ENCODE results near the gene ACBD5.
"Not testable (repeated sequence)": the region's sequence is repeated elsewhere in the genome, so short reads cannot be mapped to it uniquely, and the experiment has no call there.

The ACBD5 gene, protein sequence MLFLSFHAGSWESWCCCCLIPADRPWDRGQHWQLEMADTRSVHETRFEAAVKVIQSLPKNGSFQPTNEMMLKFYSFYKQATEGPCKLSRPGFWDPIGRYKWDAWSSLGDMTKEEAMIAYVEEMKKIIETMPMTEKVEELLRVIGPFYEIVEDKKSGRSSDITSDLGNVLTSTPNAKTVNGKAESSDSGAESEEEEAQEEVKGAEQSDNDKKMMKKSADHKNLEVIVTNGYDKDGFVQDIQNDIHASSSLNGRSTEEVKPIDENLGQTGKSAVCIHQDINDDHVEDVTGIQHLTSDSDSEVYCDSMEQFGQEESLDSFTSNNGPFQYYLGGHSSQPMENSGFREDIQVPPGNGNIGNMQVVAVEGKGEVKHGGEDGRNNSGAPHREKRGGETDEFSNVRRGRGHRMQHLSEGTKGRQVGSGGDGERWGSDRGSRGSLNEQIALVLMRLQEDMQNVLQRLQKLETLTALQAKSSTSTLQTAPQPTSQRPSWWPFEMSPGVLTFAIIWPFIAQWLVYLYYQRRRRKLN

DNA sequence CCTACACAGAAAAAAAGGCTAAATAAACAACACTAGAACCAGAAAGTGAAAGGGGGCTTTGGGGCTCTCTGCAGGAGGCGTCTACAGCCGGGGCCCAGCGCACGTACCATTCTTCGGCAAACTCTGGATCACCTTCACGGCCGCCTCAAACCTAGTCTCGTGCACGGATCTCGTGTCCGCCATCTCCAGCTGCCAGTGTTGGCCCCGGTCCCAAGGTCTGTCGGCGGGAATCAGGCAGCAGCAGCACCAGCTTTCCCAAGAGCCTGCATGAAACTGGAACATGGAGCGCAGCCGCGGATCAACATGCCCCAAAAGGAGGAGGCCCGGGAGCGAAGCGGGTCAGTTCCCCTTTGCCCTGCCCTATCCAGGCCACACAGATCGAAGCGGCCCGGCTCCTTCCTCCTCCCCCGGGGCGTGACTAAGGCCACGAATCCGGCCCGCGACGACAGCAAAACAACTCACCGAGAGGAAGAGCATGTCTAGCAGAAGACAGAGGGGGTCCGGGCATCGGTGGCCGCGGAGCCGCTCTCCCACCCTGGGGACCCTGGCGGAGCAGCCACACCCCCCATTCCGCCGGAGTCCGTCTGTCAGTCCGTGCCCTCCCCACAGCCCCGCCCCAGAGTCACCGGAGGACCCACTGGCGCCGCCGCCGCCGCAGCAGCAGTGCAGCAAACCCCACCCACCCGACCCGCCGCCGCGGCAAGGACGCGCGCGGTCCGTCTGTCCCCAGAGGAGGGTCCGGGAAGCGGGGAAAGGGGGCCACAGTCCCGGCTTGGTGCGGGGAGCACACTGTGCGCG lies at the start of gene ACBD5:
Gene ACBD5, minus strand, starts transcription at position 586 of the 798 bp plus-strand sequence. Its CDS starts 109 bp downstream, at position 477.
- peak; percentile 75 for DNase-seq

DNA sequence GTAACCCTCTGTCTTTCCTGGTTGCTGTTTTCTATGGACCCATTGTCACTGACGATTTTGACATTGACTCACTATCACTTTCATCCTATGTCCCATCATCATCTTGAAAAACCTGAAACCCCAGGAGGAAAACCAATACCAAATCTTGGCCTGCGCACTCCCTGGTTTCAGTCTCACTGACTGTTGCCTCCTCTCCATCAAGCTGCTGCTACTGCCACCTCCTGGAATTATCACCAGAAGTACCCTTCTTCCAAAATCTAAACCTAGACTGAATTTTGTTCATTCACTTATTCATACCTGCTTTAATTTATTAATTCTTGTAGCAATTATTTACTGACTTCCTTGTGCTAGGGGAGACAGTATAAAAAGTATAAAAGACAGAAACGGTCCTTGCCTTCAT lies 44.5 kb upstream of the ACBD5 start:
- peak; percentile 6 for DNase-seq

DNA sequence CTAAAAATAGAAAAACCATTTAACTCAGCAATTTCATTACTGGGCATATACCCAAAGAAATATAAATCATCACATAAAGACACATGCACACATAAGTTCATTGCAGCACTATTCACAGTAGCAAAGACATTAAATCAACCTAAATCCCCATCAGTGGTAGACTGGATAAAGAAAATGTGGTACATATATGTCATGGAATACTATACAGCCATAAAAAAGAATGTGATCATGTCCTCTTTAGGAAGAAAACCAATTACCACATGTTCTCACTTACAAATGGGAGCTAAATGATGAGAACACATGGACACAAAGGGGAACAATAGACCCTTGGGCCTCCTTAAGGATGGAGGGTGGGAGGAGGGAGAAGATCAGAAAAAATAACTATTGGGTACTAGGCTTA lies 36.0 kb upstream of the ACBD5 start:
- DNase-seq: no peak

DNA sequence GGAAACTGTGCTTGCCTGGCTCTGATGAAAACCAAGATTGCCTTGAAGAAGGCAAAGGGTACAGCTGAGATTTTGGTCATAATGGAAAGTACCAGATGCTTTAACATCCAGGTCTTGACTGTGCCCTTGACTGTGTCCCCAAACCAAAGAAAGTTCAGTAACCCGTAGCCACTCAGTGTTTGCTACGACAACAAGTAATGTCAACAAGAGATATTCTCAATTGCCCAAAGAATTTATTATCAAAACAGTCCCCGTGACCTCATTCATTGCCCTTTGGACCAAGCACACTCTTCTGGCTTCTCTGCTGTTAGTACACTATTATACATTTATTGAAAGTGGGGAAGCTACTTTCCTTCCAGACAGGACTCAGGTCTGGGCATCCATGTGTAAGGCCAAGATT lies 25.4 kb upstream of the ACBD5 start:
- DNase-seq: not testable (repeated sequence)

DNA sequence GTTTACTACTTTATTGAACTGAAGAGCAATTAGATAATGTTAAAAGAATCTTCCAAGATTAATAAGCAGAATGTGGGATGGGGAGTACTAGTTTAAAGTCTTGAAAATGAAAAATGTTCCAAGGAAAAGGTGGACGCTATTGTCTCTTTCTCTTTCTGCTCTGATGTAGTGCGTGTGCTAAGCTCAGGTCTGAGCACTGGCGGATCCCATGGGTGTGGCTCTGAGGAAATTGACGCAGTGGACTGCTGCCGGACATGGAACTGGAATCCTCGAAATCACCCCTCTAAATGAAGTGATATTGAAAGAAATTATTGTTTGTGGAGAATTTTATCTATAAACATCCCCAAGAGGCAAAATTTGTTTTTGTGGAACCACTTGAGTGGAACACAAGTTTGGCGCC lies 22.2 kb upstream of the ACBD5 start:
- DNase-seq: not testable (repeated sequence)

DNA sequence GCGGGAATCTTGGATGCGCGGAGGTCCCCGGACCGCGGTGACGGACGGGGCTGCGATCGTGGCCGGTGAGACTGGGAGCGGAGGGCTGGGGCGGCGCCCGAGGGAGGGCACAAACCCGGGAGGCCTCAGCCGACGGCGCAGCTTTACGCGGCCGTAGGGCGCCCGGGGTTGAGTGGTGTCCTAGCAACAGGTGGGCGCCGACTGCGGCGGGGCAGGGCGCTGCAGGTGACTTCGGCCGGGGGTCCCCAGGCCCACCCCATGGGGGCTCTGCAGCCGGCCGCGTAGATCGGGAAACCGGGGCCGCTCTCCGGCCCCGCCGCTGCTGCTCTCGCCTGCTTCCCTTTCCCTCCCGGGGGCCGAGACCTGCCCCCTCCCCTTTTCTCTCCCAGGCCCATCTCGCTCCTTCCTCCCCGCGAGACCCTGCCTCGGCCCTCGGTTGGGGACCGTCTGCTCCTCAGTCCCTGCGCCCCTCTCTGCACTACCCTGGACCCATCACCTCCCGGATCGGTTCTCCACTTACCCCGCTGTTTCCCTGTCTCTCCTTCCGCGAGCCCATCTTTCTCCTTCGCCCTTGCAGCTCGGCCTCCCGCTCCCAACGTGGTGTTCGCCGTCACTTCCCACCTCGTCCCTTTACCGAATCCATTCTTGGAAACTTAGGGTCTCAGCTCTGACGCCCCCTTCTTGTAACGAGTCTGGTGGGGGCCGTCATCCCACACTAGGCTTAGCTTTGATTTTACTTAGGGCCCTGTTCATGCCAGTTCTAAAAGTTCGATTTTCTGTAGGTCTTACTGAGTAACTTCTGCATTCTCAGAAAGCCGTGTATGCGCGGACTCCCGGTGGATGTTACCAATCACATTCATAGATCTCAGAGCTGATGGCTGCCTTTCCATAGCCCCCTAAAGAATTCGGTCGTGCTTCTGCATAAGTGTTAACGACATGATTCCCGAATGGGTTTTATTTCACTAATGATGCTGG lies 18.5 kb upstream of the ACBD5 start:
- no peak for DNase-seq

DNA sequence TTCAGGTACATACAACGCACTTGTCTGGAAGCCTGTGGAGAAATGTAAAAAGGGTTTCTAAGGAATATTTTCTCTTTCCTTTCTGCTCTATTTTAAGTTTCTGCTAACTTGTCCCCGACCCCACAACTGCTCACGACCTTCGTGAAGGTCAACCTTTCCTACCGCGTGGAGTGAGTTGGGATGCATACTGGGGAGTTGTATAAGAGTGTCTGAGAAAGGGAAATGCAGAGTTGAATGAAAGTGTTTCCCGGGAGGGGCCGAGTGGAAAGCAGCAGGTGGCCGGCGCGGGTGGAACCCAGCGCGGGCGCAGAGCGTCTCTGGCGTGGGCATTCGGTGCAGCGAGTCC lies 17.9 kb upstream of the ACBD5 start:
- DNase-seq: no peak

DNA sequence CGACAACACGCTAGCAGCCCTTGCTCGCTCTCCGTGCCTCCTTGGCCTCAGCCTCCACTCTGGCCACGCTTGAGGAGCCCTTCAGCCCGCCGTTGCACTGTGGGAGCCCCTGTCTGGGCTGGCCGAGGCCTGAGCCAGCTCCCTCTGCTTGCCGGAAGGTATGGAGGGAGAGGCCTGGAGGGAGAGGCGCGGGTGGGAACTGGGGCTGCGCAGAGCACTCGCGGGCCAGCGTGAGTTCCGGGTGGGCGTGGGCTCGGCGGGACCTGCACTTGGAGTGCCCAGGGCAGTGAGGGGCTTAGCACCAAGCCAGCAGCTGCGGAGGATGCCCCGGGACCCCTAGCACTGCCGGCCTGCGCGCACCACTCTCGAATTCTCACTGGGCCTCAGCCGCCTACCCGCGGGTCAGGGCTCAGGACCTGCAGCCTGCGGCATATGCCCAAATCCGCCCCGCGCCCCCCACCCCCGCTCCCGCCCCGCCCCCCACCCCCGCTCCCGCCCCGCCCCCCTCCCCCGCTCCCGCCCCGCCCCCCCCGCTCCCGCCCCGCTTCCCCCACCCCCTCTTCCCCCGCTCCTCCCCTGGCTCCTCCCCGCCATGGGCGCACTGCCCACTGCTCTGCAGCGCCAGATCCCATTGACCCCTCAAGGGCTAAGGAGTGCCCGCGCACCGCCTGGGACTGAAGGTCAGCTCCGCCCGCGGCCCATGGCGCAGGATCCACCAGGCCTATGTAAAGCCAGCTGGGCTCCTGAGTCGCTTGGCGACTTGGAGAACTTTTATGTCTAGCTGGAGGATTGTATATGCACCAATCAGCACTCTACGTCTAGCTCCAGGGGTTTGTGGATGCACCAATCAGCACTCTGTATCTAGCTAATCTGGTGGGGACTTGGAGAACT lies 15.9 kb upstream of the ACBD5 start:
- no peak for DNase-seq

DNA sequence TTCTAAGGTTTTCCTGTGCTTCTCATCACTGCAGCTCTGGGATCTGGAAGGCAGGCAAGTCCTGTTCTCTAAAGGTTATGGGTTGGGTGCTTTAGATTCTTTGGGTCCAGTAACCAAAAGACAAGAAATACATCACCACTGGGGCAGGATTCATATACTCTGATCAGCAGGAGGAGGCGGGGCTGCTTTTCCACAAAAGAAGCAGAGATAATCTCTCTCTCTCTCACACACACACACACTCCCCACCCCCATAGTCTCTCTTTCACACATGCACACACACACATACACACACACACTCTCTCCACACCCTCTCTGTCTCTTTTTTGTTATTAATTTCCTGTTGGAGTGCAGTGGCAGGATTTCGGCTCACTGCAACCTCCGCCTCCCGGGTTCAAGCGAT lies 13.0 kb upstream of the ACBD5 start:
- DNase-seq: no peak

DNA sequence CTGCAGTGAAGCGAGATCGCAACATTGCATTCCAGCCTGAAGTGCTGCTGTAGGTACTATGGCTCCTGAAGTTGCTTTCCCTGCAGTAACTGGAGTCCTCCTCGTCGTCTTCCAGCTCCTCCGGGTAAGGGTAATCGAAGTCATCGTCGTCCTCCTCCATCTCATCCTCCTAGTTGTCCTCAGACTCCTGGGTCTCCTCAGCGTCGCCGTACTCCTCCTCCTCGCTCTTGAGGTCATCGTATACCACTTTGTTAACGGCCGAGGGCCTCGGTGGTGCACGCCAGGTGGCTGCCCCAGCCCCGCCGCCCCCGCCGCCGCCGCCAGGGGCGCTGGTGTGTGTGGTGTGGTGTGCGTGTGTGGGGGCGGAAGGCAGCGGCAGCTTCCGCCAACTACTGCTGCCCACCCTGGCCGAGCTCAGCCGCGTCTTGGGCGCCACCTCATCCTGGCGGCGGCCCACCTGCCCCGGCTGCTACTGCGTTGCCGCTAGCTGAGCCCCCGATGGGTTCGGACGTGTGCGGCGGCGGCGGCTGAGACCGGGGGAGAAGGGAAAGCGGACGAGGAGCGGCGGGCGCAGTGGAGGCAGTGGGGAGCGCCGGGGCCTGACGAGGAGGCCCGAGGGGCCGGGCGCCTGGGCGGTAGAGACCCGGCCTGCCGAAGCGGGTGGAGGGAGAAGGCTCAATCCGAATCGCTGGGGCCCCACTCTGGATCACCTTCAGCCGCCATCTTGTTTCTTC lies 11.8 kb upstream of the ACBD5 start:
- DNase-seq: peak; percentile 57

DNA sequence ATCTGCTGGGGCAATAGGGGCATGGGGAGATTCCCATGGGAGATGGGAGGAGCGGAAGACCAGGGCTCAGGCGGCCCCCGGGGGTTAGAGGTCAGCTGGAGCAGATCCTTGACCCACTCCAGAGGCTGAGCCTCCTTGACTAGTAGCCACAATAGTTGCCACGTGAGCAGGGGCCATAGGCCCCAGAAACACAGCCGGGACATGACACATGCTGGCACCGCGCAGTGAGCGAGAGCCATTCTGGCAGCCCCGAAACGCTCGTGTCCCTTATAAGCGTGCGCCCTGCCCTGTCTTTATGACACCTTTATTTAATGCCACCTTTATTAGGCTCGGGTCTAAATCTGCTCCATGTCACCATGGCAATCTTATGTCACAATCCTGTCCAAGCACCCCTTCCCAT lies 11.0 kb upstream of the ACBD5 start:
- no peak for DNase-seq

DNA sequence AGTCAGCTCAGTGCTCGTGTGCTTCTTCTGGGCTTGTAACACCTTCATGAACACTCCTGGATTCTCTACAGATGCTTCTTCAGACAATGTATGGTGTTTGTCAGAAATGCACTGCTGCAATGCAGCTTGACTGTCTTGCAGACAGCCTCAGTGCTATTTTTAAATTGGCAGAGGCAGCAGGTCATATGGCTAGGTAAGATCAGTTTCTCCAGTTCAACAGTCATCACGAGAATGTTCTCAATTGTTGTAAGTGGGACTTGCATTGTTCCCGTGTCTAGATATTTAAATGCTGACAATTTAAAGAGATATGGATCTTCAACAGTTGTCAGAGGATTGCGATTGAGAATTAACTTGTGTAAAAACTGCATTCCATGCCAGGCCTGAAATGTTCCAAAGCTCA lies 7.6 kb upstream of the ACBD5 start:
- no peak for DNase-seq

DNA sequence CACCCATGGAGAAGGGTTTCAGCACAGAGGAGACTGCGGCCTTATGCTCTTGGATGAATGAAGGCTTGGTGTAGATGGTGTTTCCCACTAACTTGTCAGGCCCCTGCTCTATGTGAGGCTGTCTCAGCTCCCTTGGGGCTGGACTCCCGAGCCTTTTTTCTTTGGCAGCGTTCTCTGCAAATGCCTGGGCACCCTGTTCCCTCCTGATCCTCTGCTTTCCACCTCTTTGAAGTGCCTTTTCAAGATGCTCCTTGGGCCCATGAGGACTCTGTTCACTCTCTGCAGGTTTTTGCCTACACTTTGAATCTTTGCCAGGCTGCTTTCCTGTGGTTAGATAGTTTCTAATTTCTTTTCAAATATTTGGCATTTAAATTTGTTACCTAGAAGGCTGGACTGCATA lies 6.8 kb upstream of the ACBD5 start:
- no peak for DNase-seq

DNA sequence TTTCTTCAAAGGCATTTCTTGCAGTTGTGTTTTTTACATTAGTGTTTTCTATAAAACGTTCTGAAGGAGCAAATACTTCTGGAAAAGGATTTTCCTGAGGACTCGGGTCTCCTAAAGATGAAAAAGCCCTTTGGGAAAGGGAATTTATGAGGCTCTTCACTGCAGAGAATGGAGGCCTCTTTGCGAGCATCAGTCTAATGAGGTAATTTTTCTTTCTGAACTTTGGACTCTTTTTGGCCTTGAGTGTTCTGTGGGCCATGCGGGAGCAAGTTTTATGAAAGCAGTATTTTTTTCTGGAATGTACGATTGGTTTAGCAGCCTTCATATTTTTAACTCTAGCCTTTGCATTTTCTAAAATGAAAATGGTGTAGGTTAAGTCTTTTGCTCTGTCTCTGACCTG lies 6.4 kb upstream of the ACBD5 start:
- no peak for DNase-seq

DNA sequence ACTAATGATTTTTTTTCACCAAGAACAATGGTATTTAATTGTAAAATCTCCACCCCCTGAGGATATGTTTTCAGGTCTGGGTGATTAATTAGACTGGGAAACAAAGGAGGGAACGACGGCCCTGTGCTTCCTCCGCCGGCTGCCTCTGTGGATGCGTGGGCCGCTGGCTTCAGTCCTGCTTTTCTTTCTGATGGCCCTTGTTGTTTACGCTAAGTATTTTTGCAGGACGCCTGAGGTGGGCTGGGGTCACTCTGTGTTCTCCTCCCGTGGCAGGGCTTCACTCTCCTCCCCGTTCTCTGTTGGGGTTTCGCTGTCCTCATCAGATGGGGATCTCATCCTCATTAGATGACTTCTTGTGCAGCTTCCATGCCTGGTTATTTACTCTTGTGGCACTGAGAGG lies 5.2 kb upstream of the ACBD5 start:
- no peak for DNase-seq

DNA sequence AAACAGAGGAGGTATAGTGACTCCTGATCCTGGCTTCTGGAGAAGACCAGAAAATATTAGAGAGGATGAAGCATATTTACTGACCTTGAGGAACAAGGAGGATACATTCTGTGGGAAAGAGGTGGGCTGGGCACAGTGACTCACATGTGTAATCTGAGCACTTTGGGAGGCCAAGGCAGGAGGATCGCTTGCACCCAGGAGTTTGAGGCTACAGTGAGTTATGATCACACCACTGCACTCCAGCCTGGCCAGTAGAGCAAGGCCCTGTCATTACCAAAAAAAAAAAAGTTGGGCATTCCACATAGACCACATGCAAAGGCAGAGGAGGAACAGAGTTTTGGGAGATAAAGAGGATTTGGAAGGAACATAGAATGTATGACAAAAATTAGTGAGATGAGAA lies 4.4 kb upstream of the ACBD5 start:
- DNase-seq: no peak

DNA sequence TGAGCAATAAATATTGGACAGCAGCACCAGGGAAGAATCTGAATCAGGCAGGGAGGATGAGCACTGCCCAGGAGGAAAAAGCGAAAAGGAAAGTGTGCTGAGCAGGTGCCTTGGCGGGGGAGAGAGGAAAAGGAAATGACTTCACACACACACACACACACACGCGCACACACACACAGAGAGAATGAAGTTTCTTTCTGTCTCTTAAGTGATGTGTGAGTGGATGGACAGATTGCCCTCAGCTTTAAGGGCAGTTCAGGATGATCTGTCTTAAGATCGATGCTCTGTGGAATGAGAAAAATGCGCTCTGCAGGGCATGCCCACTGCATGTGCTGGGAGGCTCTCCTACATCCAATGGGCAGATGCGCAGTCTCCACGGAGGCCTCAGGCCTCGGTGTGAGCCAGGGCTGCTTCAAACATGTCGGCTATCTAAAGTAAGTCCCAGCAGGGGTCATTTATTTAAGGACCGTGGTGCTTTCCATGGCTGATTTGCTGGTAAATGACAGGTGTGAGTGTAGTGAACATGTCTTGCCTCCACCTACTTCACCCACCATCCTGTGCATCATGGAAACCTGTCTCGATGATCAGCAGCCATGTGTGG lies 2.5 kb upstream of the ACBD5 start:
- peak; percentile 59 for DNase-seq

DNA sequence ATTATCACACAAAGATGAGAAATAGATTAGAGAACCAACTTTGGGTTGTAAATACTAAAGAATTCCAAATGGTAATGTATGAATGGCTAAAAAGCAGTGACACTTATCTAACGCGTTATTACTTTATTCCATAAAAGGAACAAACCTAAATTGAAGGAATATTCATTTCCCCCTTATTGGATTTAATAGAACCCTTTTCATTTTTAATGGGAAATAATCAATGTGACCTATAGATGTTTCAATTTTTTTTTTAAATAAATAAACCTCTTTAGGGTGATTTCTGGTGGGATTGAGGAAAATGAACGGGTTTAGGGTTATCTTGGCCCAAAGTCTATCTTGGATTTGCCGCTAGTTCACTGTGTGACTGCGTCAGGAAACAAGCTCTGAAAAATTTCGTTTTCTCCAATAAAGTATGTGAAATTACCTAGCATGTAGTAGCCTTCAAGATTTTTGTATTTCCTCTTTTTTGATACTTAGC lies 1.9 kb upstream of the ACBD5 start:
- DNase-seq: no peak

DNA sequence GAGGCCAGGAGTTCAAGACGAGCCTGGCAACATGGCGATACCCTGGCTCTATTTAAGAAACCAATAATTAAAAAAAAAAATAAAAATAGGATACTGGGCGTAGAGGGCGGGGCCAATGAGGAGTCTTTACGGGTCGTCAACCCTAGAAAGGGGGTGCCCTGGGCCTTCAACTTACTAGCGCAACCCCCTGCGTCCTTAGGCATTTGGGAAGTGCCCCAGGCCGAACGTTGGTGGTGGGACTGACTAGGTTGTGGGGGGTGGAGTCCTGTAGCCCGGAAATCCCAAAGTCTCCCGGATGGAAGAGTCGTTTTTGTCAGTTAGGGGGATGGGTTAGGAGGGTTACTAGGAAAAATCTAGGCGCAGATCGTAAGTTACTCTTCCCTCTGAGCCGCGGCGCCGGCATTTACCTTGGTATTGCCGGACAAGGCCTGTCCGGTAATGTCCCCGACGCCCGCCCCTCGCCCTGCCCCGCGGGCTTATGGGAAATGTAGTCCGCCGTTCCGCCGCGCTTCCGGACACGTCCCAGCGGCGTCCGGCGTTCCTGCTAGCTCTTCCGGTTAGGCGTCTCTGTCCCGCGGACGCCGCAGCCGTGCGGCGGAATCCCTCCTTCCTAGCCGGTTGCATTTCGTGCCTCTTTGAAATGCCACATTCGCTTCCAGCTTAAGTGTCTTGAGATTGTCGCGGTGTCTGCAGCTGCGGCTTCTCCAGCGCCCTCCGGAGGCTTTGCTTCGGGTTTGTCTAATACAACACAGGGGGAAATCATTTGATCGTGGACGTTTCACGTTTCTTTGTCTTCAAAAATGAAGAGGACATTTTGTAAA lies 1.3 kb upstream of the ACBD5 start:
- DNase-seq: peak; percentile 94

Data from fibroblast of upper back skin (primary cell).